ENCODE results near the gene FNDC3A. TPM values are rescaled to one million over a fixed set of nuclear protein-coding genes. Genes with fewer than 3 reads are reported as not detected.

The FNDC3A gene
- total RNA-seq, 4 donors from 2014 or later = 90.3 to 125 (median 111) TPM

- Histone ChIP-seq H3K27ac (no peak overlapping the region), H3K27me3 (no peaks in the 10 kb centered on the region), H3K36me3 (no peaks in the 10 kb centered on the region), H3K4me3 (replicated peaks in 1 of 3) (no peak overlapping the region), H3K9me3 (no peaks in the 10 kb centered on the region), H3K4me1 (peaks cover 12 to 20% of the 10 kb centered on the region in 2 donors)
- TF ChIP-seq, protein P1, sequence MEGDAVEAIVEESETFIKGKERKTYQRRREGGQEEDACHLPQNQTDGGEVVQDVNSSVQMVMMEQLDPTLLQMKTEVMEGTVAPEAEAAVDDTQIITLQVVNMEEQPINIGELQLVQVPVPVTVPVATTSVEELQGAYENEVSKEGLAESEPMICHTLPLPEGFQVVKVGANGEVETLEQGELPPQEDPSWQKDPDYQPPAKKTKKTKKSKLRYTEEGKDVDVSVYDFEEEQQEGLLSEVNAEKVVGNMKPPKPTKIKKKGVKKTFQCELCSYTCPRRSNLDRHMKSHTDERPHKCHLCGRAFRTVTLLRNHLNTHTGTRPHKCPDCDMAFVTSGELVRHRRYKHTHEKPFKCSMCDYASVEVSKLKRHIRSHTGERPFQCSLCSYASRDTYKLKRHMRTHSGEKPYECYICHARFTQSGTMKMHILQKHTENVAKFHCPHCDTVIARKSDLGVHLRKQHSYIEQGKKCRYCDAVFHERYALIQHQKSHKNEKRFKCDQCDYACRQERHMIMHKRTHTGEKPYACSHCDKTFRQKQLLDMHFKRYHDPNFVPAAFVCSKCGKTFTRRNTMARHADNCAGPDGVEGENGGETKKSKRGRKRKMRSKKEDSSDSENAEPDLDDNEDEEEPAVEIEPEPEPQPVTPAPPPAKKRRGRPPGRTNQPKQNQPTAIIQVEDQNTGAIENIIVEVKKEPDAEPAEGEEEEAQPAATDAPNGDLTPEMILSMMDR (IDR thresholded peaks at IDR 0.05) = no peak
- TF ChIP-seq POLR2A (IDR thresholded peaks at IDR 0.05) = no peak
- WGBS, 2 donors = 80 to 83% methylated on average over 2 of the region's 2 CpGs
- intact Hi-C loops (cut with DNase I) = loop anchor here (5.0 kb wide), 1 partner anchor 303 kb away; no protein-coding TSS in a partner anchor
- no peak for DNase-seq
Observed at GRCh38 chr13:48978942-48979601, 3.4 kb downstream of the FNDC3A start.

DNA sequence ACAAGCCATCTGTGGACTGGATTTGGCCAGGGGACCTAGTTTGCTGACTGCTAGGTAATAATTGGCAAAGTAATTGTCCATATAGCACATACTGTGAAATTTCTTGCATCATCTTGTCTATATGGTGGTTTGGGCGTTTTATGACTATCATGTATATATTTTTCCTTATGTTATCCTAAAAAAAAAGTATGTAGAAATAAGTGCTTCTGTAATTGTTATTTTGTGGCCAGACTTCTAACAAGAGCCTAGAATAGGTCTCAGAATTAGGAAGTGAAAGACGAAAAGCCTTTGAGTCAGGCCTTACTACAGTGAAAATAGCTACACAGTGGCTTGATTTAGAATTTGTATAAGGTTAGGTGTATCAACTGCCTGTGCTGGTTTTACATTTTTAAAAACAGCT is 4.2 kb downstream of the FNDC3A start:
- Histone ChIP-seq H3K4me3 (replicated peaks in 1 of 3) (no peak overlapping the region), H3K27ac (no peak overlapping the region), H3K9me3 (no peaks in the 10 kb centered on the region), H3K27me3 (no peaks in the 10 kb centered on the region), H3K36me3 (no peaks in the 10 kb centered on the region), H3K4me1 (peaks cover 12 to 20% of the 10 kb centered on the region in 2 donors)
- 86 to 90% methylated on average over 2 of the region's 2 CpGs for WGBS, 2 donors
- intact Hi-C loops (cut with DNase I) = loop anchor here (5.0 kb wide), 1 partner anchor 302 kb away; no protein-coding TSS in a partner anchor
- TF ChIP-seq POLR2A (IDR thresholded peaks at IDR 0.05) = no peak
- TF ChIP-seq, protein P1 (IDR thresholded peaks at IDR 0.05) = no peak
- DNase-seq = no peak

DNA sequence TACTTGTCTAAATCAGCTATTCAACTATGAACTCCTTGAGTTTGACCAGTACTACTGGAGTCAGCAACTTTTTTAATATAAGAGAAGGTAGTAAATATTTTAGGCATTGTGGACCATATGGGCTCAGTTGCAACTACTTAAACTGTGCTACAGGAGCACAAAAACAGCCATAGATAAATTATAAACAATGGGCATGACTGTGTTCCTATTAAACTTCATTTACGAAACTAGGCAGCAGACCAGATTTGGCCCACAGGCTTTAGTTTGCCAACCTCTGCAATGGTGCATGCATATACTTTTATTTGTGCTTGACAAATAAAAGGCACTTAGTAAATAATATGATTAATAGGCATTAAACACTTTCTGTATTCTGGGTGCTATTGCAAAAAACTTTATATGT is 7.6 kb downstream of the FNDC3A start:
- WGBS, 2 donors = 97 to 100% methylated on average over 1 of the region's 1 CpG

DNA sequence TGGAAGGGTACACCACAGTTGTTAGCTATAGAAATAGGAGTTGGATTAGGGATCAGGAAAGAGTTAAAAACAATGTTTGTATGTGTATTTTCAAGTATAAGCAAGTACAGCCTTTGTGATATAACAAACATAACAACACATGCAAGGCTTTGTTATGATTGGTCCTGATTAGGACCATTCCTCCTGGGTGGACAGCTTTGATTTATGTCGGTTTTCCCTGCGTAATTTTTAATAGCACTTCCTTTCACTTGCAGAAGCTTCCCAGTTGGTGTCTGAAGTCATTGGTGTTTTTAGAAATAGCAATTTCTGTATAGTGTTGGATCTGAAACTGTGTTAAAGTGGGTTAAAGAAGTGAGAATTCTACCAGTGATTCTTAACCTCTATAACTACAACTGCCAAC is 10.0 kb downstream of the FNDC3A start:
- no peak for TF ChIP-seq POLR2A (IDR thresholded peaks at IDR 0.05)
- TF ChIP-seq, protein P1 (IDR thresholded peaks at IDR 0.05) = no peak

More for the DNA sequence above, 7.6 kb downstream of the FNDC3A start:
- no peak overlapping the region for H3K27ac ChIP-seq
- no peaks in the 10 kb centered on the region for H3K36me3 ChIP-seq
- TF ChIP-seq POLR2A (IDR thresholded peaks at IDR 0.05) = no peak
- TF ChIP-seq, protein P1 (IDR thresholded peaks at IDR 0.05) = no peak
- peaks cover 12 to 18% of the 10 kb centered on the region in 2 donors for H3K4me1 ChIP-seq
- no peaks in the 10 kb centered on the region for H3K9me3 ChIP-seq
- no peaks in the 10 kb centered on the region for H3K27me3 ChIP-seq
- no peak overlapping the region for H3K4me3 ChIP-seq (replicated peaks in 1 of 3)
- no peak for DNase-seq
- intact Hi-C loops (cut with DNase I) = no loop called here

DNA sequence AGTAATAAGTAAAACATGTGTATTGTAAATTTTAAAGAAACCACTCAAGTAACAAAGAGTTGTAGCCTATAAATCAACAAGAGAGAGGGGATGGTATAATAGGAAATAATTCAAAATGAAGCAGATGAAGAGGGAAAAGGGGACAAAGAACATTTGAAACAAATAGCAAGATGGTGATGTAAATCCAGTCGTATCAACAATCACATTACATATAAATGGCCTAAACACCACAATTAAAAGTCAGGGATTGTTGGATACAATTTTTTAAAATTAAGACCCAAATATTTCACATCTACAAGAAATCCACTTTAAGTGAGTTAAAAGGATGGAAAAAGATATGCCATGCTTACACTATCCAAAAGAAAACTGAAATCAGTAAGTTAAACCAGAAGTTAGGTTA is 15.2 kb downstream of the FNDC3A start:
- intact Hi-C loops (cut with DNase I) = no loop called here

More for the DNA sequence above, 10.0 kb downstream of the FNDC3A start:
- peaks cover 0 to 2% of the 10 kb centered on the region in 2 donors for H3K4me1 ChIP-seq
- H3K4me3 ChIP-seq (replicated peaks in 1 of 3) = no peak overlapping the region
- WGBS, 2 donors = 66 to 74% methylated on average over 2 of the region's 2 CpGs
- H3K27ac ChIP-seq = no peak overlapping the region
- H3K36me3 ChIP-seq = no peaks in the 10 kb centered on the region
- H3K27me3 ChIP-seq = no peaks in the 10 kb centered on the region
- intact Hi-C loops (cut with DNase I) = no loop called here
- H3K9me3 ChIP-seq = no peaks in the 10 kb centered on the region
- DNase-seq = no peak

More for the DNA sequence above, 15.2 kb downstream of the FNDC3A start:
- H3K9me3 ChIP-seq = no peaks in the 10 kb centered on the region
- H3K36me3 ChIP-seq = no peaks in the 10 kb centered on the region
- no peaks in the 10 kb centered on the region for H3K4me1 ChIP-seq
- TF ChIP-seq, protein P1 (IDR thresholded peaks at IDR 0.05) = no peak
- TF ChIP-seq POLR2A (IDR thresholded peaks at IDR 0.05) = no peak
- H3K27ac ChIP-seq = no peak overlapping the region
- WGBS, 2 donors = 98% methylated on average over 1 of the region's 1 CpG
- no peak for DNase-seq
- no peak overlapping the region for H3K4me3 ChIP-seq (replicated peaks in 1 of 3)
- H3K27me3 ChIP-seq = no peaks in the 10 kb centered on the region

Data from thyroid gland (tissue), 4 donors.